HL-60 (cell line): ENCODE measurements around the gene ATF2.

Experiments used
- DNase-seq, 2 experiments: peaks; one replicate each; pipeline ENCODE4 v3.0.0-alpha.2; 2010 to 2020; ENCODE audit warnings: low read depth in 1 of 2, low spot score in 1 of 2
- H3K27ac ChIP-seq: fragments of 250-450 bp; sonication (Bioruptor Pico); replicated peaks from 2 replicates; pipeline ENCODE4 v1.5.1; 2020; ENCODE audit warnings: mild to moderate bottlenecking, moderate library complexity
- H3K27me3 ChIP-seq: fragments of 250-450 bp; sonication (Bioruptor Pico); 2 replicates; pipeline ENCODE4 v1.5.1; 2021; ENCODE audit warnings: mild to moderate bottlenecking, moderate library complexity; ENCODE audit not compliant: insufficient read depth, poor library complexity, severe bottlenecking
- H3K4me3 ChIP-seq: replicated peaks from 2 replicates; pipeline ENCODE4 v1.5.1; 2011; ENCODE audit warnings: mild to moderate bottlenecking, control low read depth, low read length; ENCODE audit not compliant: insufficient read depth
- CTCF ChIP-seq: IDR thresholded peaks from one replicate; pipeline ENCODE4 v1.5.1; 2011; ENCODE audit warnings: low read length, control low read depth, inconsistent platforms; ENCODE audit not compliant: insufficient read depth
- GABPA ChIP-seq: IDR thresholded peaks from 2 replicates; pipeline ENCODE4 v1.6.1; 2012; ENCODE audit warnings: low read depth
- POLR2AphosphoS5 ChIP-seq: IDR thresholded peaks from 2 replicates; pipeline ENCODE4 v1.6.1; 2012; ENCODE audit warnings: low read depth
- REST ChIP-seq: IDR thresholded peaks from 2 replicates; pipeline ENCODE4 v1.6.1; 2012; ENCODE audit warnings: low read depth; ENCODE audit not compliant: insufficient replicate concordance
- SPI1 ChIP-seq: IDR thresholded peaks from 2 replicates; pipeline ENCODE4 v1.6.1; 2012; ENCODE audit warnings: low read depth, mild to moderate bottlenecking, borderline replicate concordance

The ATF2 gene

GRCh38 chr2:175064797-175065196, 103.2 kb downstream of the ATF2 start:
- DNase-seq = no peak
- H3K27ac ChIP-seq = no peak overlapping the region
- TF ChIP-seq GABPA (no peak), CTCF (no peak), SPI1 (no peak), REST (no peak), POLR2AphosphoS5 (no peak)

GRCh38 chr2:175063741-175064140, 104.3 kb downstream of the ATF2 start:
- Histone ChIP-seq H3K4me3 (no peak overlapping the region), H3K27ac (no peak overlapping the region), H3K27me3 (no peaks in the 10 kb centered on the region)
- no peak for DNase-seq
- TF ChIP-seq GABPA (no peak), SPI1 (no peak), REST (no peak), POLR2AphosphoS5 (no peak), CTCF (no peak)

More at GRCh38 chr2:175064797-175065196, 103.2 kb downstream of the ATF2 start:
- Histone ChIP-seq H3K27me3 (no peaks in the 10 kb centered on the region), H3K4me3 (no peak overlapping the region)

- Histone ChIP-seq H3K27me3 (no peaks in the 10 kb centered on the region), H3K4me3 (no peak overlapping the region), H3K27ac (no peak overlapping the region)
- no peak for DNase-seq
- no peak for TF ChIP-seq GABPA
- TF ChIP-seq CTCF = no peak
- no peak for TF ChIP-seq SPI1
- TF ChIP-seq POLR2AphosphoS5 = no peak
- TF ChIP-seq REST = no peak
These were observed 105.0 kb downstream of the ATF2 start for GRCh38 chr2:175062787-175063585.
